MM.1S (cell line): ENCODE data around the gene NPPB.

ENCODE experiments used
- CTCF ChIP-seq: fragments of 300-600 bp; sonication (generic); IDR thresholded peaks from 2 replicates; pipeline ENCODE4 v1.5.1; 2016; ENCODE audit warnings: antibody characterized with exemption, low read length, mixed read lengths
- EZH2 ChIP-seq: fragments of 300-600 bp; sonication (generic); optimal IDR thresholded peaks from 2 replicates; pipeline ENCODE3; 2017; ENCODE audit warnings: low read depth, mild to moderate bottlenecking, antibody characterized with exemption, low read length, mixed read lengths
- EZH2phosphoT487 ChIP-seq: fragments of 300-600 bp; sonication (generic); IDR thresholded peaks from 2 replicates; pipeline ENCODE4 v1.6.1; 2018; ENCODE audit warnings: antibody characterized with exemption, low read length

GRCh38 chr1:11874258-11874562 lies 15.5 kb upstream of the NPPB start:
- TF ChIP-seq CTCF (no peak), EZH2 (no peak), EZH2phosphoT487 (no peak)
